ENCODE data around the gene DUSP15.
"Not testable (repeated sequence)": the region's sequence is repeated elsewhere in the genome, so short reads cannot be mapped to it uniquely, and the experiment has no call there.

The DUSP15 gene

DNA sequence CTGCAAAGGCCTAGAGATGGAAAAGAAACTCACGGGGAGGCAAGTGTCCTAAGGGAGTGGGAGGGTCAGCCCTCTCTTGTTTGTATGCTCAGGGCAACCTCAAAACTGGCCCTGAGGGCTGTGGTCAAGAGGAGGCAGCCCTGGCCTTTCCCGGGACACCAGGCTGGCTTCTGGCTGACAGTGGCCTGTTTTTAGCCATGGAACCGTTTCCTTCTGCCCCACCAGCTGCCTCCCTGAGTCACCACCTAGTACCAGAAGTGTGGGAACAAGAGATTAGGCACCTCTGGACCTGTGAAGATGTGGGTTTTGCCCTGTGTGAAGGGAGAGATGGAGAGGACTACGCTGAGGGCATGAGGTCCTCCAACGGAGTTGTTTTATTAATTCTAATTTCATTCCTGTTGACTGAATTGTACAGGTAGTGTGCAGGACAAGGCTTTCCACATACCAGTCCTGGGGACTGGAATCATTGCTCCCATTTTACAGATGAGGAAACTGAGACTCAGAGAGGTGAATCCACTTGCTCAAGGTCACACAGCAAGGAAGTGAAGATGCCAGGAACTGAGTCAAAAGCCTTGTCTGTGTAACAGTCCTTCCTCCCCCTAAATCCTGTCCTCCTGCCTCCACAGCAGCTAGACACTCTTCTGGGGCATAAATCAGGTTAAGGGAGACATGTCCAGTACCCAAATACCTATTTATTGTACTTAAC lies 30.4 kb downstream of the DUSP15 start:
- DNase-seq (ENCODE audit: low spot score), result no peak

DNA sequence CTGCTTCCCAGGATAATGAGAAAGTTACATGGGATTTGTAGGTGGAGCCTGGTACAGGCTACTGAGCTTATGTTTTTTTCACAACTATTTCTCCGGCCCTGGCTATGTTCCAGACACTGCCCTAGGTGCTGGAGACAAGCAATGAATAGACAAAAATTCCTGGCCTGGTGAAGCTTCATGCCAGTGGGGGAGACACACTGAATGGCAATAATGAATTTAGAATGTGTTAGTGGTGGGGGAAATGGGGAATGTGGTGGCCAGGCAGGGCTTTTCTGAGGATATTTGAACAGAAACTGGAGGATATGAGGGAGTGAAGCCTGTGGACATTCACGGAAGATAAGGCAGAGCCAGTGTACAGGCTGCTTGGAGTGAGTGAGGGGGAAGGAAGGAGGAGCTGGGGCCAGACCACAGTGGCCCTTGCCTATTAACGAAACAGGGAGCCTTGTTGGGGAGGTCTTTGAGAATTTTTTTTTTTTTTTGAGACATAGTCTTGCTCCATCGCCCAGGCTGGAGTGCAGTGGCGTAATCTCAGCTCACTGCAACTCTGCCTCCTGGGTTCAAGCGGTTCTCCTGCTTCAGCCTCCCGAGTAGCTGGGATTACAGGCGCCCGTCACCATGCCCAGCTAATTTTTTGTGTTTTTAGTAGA lies 31.6 kb downstream of the DUSP15 start:
- DNase-seq (ENCODE audit: low spot score), result no peak

DNA sequence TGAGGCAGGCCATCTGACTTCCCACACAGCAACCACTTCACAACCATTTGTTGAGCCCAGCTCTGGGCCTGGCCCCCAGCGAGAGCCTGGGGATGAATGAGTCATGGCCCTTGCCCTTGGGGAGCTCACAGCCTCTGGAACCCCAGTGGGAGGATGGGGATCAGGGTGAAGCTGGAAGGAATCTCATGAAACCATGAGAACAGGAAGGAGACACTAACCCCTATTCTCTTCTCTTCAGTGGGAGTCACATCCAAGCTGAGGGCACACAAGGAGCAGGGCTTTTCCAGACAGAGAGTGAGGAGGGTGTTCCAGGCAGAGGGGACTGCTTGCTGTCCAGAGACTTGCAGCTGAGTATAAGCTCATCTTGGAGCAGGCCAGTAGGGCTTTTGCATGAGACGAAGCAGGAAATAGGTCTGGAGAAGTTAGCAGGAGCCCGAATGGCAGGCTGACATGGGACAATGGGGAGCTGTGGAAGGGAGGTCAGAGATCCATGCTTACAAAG lies 32.4 kb downstream of the DUSP15 start:
- no peak for DNase-seq (ENCODE audit: low spot score)

DNA sequence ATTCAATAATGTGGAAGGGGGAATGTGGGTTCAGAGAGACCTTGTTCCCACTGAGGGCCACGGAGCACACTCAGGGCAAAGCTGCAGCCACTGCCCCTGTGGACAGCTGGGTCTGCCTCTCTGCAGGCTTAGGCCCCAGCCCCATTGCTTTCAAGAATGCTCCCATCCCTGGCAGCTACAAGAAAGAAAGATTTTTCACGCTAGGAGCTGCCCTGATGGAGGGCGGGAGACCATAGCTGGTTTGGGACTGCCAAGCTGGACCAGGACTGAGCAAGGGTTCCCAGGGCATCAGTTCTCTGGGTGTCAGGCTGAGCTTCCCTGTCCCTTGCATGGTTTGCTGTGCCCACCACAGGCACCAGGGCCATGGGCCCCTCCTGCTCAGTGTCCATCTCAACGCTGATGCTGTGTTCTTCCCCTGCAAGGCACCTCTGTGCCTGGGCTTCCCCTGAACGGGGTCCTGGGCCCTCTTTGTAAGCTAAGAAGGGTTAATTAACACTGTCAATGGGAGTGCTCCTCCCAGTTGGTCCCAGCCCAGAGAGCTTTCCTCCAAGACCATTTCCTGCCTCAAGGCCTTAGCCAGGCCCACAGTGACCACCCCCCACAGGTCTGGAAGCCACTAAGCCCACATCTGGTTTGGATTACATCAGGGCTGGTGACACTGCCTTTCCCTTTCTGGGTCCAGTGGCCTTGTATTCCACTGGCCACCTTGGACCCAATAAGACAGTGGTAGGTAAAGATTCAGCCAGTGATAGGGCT lies 33.3 kb downstream of the DUSP15 start:
- DNase-seq (ENCODE audit: low spot score), result no peak

DNA sequence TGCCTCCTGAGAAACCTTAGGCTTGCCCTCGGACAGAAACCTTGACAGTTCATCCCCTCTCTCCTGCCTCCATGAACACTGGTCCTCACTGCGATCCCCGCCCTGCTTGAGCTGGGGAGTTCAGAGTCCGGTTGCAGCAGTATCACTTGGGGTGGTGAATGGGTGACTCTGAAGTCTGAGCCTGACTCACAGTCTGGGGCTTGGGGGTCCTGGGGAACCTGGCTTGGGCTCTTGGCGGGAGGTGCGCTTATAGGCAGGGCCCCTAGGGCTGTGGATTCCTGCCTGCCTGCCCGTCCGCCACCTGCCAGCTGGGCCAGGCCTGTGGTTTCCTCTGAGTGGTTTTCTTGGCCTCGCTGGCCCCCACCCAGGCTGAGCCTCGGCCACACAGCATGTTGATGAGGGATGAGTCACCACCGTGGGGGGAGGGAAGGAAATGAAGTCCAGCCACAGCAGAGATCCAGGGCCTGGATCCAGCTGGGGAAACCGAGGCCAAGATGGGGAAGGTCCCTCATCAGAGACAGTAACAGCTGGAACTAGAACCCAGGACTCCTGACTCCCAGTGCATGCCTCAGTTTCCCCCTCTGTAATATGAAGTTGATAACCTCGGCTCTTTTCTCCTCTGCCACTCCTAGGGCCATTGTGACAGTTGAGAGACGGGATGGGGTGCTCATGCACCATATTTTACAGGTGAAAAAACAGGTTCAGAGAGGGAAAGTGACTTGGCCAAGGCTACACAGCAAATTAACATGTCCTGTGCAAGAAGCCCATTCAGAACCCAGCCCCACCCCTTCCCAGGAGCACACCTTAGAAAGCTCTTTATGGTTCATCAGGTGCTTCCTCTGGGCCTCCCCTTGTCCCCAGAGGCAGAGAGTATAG lies 34.1 kb downstream of the DUSP15 start:
- peak; percentile 54 for DNase-seq (ENCODE audit: low spot score)

DNA sequence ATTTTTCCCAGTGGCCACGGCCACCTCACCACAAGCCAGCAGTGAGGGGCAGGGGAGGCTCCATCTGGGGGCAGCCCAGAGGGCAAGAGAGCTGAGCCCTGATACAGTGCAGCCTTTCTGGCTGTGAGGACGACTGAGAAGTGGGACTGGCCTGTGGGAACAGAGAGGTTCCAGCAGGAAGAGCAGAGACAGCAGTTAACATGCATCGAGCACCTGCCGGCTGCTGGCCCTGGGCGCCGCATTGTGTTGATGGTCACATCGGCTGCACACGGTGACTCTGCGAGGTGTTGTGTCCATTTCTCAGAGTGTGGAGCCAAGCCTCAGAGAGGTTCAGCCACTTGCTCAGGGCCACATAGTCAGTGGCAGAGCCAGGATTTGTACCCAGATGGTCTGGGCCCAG lies 34.8 kb downstream of the DUSP15 start:
- no peak for DNase-seq (ENCODE audit: low spot score)

DNA sequence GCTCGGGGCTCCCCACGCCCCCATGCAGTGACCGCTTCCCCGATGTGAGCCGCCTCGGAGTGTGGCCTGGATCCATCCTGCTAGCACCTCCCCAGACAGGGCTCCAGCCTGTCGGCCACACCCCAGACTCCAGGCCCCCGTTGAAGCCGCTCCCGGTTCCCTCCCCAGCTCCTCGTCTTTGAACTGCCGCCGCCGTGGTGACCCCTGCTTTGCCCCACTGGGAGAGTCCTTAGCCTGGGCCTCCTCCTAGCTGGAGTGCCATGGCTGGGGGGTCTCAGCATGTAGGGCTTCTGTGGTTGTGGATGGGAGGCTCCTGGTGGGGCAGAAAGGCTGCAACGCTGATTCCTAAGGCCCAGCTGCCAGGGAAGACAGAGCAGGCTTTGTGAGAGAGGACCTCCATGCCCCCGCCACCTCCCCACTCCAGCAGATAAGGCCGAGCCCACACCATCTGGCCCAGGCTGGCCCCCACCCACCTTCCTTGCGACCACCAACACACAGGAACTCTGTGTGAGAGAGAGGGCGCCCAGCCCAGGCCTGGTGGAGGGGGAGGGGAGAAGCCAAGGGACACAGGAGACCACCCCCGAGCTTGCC lies 36.3 kb downstream of the DUSP15 start:
- DNase-seq (ENCODE audit: low spot score), result no peak

DNA sequence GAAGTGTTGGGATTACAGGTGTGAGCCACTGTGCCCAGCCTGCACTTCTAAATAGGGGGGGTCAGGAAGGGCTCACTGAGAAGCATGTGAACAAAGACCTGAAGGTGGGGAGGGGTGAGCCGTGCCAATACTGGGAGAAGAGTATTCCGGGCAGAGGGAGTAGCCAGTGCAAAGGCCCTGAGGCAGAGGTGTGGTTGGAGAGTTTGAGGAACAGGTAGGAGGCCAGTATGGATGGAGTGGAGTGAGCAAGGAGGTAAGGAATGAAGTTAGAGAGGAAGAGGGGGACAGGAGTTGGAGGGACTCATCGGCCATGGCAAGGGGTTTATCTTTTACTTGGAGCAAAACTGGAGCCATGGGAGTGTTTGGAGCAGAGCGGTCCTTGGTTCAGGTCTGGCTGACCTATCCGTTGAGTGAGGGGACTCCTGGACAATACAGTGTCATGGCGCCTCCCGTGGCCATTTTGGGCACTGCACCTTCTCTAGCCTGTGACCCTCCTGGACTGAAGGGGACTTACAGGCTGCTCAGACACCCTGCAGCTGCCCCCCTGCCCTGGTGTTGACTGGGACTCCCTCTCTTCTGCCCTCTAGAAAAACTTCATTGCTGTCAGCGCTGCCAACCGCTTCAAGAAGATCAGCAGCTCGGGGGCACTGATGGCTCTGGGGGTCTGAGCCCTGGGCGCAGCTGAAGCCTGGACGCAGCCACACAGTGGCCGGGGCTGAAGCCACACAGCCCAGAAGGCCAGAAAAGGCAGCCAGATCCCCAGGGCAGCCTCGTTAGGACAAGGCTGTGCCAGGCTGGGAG lies 37.0 kb downstream of the DUSP15 start:
- DNase-seq (ENCODE audit: low spot score), result peak; percentile 98

DNA sequence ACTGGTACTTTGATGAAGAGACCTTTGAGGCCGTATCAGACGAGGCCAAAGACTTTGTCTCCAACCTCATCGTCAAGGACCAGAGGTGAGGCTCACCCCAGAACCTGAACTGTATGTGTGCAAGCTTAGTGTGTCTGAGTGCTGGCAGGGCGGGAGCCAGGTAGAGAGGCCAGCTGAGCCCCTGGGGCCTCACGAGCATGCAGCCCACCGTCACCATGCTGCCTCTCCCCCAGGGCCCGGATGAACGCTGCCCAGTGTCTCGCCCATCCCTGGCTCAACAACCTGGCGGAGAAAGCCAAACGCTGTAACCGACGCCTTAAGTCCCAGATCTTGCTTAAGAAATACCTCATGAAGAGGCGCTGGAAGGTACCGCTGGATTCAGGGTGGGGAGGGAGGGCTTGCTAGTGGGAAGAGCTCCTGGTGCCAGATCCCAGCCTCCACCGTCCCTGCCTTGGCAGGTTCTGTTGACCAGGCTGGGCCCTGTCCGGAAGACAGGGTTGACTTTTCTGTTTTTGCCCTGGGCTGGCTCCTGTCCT lies 38.5 kb downstream of the DUSP15 start:
- no peak for DNase-seq (ENCODE audit: low spot score)

DNA sequence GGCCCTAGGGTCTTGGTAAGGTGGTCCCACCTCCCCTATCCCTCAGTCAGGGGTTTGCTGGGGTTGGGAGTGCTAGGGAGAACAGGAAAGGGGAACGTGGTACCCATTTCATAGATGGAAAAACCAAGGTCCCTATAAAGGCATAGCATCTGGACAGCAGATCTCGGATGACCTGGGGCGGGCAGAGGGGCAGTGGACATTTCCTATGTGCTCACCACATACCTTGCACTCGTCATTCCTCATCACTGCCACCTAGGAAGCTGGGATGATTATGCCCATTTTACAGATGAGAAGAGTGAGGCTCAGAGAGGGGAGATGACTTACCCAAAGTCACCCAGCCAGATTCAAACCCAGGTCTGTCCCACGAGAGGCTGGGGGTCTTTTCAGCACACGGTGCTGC lies 39.1 kb downstream of the DUSP15 start:
- DNase-seq (ENCODE audit: low spot score), result no peak

DNA sequence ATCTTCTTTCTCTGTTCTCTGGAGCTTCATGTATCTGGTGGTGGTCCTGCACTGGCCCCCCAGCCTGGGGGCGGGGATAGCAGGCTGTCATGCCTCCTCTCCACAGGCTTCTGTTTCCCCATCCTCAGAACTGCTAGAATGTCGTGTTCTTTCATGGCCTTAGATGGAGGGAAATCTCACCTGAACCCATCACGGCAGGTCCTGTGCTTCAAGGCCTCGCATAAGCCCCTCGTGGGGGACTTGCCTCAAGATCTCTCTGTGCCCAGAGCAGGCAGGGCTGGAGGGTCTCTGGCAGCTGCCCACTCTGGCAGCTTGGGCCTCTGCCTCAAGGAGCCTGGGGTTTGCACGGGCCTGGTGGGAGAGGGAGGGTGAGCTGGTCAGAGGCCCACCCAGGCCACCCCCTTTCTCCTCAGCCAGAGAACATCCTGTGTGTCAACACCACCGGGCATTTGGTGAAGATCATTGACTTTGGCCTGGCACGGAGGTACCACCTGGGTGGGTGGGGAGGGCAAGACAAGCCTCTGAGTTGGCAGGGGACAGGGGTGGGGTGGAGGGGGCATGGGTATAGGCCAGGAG lies 39.8 kb downstream of the DUSP15 start:
- no peak for DNase-seq (ENCODE audit: low spot score)

DNA sequence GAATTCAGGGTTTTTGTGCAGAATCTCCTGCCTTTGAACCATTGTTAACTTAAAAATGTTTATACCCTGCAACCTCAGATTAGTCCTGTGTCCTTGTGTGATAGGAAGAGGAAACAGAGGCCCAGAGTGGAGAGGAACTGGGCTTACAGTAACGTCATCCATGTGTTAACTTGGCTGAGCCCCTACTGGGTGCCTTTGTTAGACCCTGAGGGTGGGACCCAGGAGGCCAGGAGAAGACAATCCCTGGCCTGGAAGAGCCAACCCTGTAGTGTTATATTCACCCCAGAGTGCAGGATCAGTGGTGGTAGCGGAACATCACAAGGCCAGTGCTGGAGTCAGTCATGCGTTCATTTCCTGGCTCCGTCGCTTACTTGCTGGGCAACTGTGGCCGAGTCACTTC lies 40.6 kb downstream of the DUSP15 start:
- no peak for DNase-seq (ENCODE audit: low spot score)

DNA sequence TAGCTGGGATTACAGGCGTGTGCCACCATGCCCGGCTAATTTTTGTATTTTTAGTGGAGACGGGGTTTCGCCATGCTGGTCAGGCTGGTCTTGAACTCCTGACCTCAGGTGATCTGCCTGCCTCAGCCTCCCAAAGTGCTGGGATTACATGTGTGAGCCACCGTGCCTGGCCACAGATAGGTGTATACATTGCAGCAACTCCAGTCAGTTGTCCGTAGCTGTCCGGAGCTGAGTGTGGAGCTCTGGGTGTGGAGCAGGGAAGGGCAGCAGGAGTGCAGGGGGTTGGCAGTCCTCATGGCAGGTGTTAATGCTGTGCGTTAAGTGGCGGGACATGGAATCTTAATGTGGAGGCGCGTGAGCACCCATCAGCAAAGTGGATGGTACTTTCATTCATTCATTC lies 42.3 kb downstream of the DUSP15 start:
- DNase-seq (ENCODE audit: low spot score), result not testable (repeated sequence)

DNA sequence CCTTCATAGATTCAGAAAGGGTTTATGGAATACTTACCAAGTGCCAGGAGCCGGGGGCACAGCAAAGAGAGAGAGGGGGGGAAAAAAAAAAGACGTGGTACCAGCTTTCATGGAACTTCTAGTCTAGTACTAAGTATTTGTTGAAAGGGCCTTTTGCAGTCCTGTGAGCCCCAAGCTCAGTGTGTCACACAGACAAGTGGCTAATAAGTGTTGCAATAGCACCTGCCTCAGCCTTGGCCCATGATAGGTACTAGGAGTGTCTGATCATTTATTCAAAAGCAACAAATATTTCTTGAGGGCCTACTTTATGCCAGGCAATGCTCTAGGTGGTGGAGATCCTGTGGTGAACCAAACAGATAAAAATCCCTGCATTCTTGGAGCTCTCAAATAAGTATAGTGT lies 43.3 kb downstream of the DUSP15 start:
- no peak for DNase-seq (ENCODE audit: low spot score)

DNA sequence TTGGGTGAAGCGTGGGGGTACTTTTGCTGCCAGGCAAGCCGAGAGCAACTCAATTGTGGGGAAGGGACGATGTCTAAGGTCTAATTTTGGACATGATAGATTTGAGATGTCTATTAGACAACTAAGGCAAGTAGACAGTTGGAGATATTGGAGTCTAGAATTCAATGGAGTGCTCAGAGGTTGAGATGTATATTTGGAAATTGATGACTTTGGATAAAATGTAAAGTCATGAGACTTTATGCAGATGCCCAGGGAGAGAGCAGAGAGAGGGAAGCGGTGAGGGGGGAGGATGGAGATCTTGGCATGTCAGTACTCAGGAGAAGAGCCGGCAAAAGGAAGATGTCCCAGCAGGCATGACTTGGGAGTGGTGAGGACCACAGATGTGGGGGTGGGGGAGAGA lies 44.3 kb downstream of the DUSP15 start:
- DNase-seq (ENCODE audit: low spot score), result no peak

DNA sequence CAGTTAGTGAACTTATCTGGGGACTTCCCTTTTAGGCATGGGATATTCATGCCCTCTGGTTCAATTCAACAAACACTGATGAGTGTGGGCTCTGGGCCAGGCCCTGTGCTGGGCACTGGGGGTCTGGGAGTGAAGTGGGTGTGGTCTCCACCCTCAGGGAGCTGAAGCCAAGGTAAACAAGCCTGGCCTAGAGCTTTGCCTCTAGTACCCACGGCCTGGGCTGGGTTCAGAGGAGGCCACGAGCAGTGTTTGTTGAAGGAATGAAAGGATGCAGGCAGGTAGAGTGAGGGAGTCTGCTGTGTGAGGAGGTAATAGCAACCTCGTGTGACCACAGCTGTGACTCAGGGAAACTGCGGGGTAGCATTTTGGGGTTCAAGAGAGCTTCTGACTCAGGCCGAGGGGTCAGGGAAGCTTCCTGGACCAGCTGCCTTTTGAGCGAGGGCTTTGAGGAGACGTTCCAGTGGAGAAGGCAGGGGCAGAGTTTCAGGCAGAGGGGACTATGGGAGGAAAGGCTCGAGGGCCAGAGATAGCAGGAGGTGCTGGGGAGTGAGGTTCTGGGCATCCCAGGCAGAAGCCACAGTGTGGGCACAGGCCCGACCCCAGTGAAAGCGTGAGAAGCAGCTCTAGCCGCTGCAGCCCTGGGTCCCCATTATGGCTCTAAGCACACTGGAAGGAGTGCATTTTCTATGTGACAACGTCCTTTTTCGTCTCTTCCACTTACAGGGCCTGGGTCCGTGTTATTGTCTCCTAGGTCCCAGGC lies 45.6 kb downstream of the DUSP15 start:
- no peak for DNase-seq (ENCODE audit: low spot score)

DNA sequence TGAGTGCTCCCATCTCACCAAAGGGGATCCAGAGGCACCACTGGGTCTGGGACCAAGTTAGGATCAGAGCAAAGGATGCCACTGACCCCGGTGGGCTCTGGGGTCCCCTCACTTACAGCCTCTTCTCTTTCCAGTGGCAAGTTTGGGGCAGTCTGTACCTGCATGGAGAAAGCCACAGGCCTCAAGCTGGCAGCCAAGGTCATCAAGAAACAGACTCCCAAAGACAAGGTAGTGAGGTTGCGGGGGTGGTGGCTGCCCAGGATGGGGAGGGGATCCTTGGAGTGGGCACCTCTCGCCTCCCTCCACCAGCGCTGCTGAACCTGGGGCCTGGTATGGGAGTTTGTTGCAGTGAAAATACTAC lies 46.2 kb downstream of the DUSP15 start:
- no peak for DNase-seq (ENCODE audit: low spot score)

DNA sequence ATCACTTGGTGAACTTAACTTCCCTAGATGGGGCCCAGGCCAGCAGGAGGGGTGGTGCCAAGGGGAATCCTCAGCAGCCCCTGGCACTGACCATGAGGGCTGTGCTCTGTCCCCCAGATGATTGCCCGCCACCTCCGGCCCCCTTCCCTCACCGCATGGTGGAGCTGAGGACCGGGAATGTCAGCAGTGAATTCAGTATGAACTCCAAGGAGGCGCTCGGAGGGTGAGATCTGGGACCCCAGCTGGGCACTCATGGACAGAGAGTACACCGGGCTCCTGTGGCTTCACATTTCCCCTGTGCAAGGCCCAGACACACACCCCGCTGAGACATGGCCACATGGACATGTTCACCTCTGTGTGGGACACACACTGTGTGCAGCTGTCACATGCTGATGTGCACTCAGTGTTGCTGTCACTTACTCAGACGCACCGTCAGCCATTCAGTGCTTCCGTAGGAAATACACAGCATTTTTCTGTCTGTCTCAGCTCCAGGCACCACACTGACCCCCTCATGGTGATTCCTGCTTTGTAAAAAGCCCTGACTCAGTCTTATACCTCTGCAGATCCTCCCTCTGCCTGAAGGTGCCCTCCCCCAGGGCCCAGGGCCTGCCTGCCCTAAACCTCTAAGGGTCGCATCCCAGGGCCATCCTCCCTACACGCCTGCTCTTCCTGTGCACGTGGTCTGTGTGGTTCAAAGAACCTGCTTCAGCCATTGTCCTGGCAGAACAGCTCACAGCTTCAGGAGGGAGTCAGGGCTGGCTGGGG lies 46.8 kb downstream of the DUSP15 start:
- no peak for DNase-seq (ENCODE audit: low spot score)
